Measurements from ENCODE around the gene DUSP2.

Gene DUSP2

GRCh38 chr2:96100893-96101304 is 44.3 kb downstream of the DUSP2 start:
- TF ChIP-seq, protein P1, sequence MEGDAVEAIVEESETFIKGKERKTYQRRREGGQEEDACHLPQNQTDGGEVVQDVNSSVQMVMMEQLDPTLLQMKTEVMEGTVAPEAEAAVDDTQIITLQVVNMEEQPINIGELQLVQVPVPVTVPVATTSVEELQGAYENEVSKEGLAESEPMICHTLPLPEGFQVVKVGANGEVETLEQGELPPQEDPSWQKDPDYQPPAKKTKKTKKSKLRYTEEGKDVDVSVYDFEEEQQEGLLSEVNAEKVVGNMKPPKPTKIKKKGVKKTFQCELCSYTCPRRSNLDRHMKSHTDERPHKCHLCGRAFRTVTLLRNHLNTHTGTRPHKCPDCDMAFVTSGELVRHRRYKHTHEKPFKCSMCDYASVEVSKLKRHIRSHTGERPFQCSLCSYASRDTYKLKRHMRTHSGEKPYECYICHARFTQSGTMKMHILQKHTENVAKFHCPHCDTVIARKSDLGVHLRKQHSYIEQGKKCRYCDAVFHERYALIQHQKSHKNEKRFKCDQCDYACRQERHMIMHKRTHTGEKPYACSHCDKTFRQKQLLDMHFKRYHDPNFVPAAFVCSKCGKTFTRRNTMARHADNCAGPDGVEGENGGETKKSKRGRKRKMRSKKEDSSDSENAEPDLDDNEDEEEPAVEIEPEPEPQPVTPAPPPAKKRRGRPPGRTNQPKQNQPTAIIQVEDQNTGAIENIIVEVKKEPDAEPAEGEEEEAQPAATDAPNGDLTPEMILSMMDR (IDR thresholded peaks at IDR 0.05; ENCODE audit: low read depth, low read length, missing control alignments), result no peak
- H3K4me3 ChIP-seq (replicated peaks; ENCODE audit: low read depth, low read length), result no peak overlapping the region
- DNase-seq (ENCODE audit: extremely low read depth, low read depth), result no peak

- no peak for DNase-seq (ENCODE audit: extremely low read depth, low read depth)
- TF ChIP-seq, protein P1 (IDR thresholded peaks at IDR 0.05; ENCODE audit: low read depth, low read length, missing control alignments), result no peak
- H3K4me3 ChIP-seq (replicated peaks; ENCODE audit: low read depth, low read length), result no peak overlapping the region
Measured at GRCh38 chr2:96099861-96100798, 45.1 kb downstream of the DUSP2 start.

GRCh38 chr2:96098900-96099590 is 46.2 kb downstream of the DUSP2 start:
- no peak for DNase-seq (ENCODE audit: extremely low read depth, low read depth)
- TF ChIP-seq, protein P1 (IDR thresholded peaks at IDR 0.05; ENCODE audit: low read depth, low read length, missing control alignments), result no peak
- no peak overlapping the region for H3K4me3 ChIP-seq (replicated peaks; ENCODE audit: low read depth, low read length)

GRCh38 chr2:96097951-96098823 is 47.1 kb downstream of the DUSP2 start:
- no peak overlapping the region for H3K4me3 ChIP-seq (replicated peaks; ENCODE audit: low read depth, low read length)
- TF ChIP-seq, protein P1 (IDR thresholded peaks at IDR 0.05; ENCODE audit: low read depth, low read length, missing control alignments), result no peak
- no peak for DNase-seq (ENCODE audit: extremely low read depth, low read depth)

GRCh38 chr2:96097441-96097840 is 47.8 kb downstream of the DUSP2 start:
- DNase-seq (ENCODE audit: extremely low read depth, low read depth), result no peak
- TF ChIP-seq, protein P1 (IDR thresholded peaks at IDR 0.05; ENCODE audit: low read depth, low read length, missing control alignments), result no peak
- H3K4me3 ChIP-seq (replicated peaks; ENCODE audit: low read depth, low read length), result no peak overlapping the region

- TF ChIP-seq, protein P1 (IDR thresholded peaks at IDR 0.05; ENCODE audit: low read depth, low read length, missing control alignments), result no peak
- H3K4me3 ChIP-seq (replicated peaks; ENCODE audit: low read depth, low read length), result no peak overlapping the region
- no peak for DNase-seq (ENCODE audit: extremely low read depth, low read depth)
Measured at GRCh38 chr2:96095116-96095636, 50.1 kb downstream of the DUSP2 start.

Measured in HFF-Myc (cell line).